Naive B cell (primary cell): ENCODE data around the gene ARNT2. TPM values are rescaled to one million over a fixed set of nuclear protein-coding genes. Genes with fewer than 3 reads are reported as not detected.
A peak's percentile ranks its signal among the peaks of the same experiment; 100 is the strongest.

Experiments
- ATAC-seq, 2 donors: fragments of 150-1000 bp; cut with Tn5 transposase; 2 replicates each; pipeline ENCODE4 v1.10.0; 2021; ENCODE audit warnings: low read depth in 2 of 2, mild to moderate bottlenecking in 2 of 2, moderate library complexity in 2 of 2
- DNase-seq: peaks from one replicate; pipeline ENCODE4 v3.0.0; 2022
- H3K27ac Mint-ChIP-seq, 6 donors: one replicate each; pipeline ENCODE4 v1.8.0; 2020 to 2022; ENCODE audit warnings: mild to moderate bottlenecking in 6 of 6, mixed read lengths in 6 of 6, moderate library complexity in 5 of 6, inconsistent platforms in 2 of 6
- H3K27me3 Mint-ChIP-seq, 3 donors: one replicate each; pipeline ENCODE4 v1.8.0; 2021 to 2022; ENCODE audit warnings: mixed read lengths in 3 of 3, mild to moderate bottlenecking in 1 of 3
- H3K36me3 Mint-ChIP-seq, 2 donors: one replicate each; pipeline ENCODE4 v1.8.0; 2020 to 2022; ENCODE audit warnings: mixed read lengths in 2 of 2, inconsistent platforms in 1 of 2, mild to moderate bottlenecking in 1 of 2
- H3K4me1 Mint-ChIP-seq, 3 donors: one replicate each; pipeline ENCODE4 v1.8.0; 2020 to 2022; ENCODE audit warnings: mixed read lengths in 3 of 3, inconsistent platforms in 1 of 3, mild to moderate bottlenecking in 1 of 3, moderate library complexity in 1 of 3
- H3K4me3 Mint-ChIP-seq, 8 donors: one replicate each; pipeline ENCODE4 v1.8.0; 2020 to 2022; ENCODE audit warnings: mild to moderate bottlenecking in 8 of 8, mixed read lengths in 8 of 8, moderate library complexity in 8 of 8, inconsistent platforms in 2 of 8
- H3K9me3 Mint-ChIP-seq, 7 donors: one replicate each; pipeline ENCODE4 v1.8.0; 2020 to 2022; ENCODE audit warnings: mixed read lengths in 7 of 7, mild to moderate bottlenecking in 5 of 7, inconsistent platforms in 2 of 7, moderate library complexity in 1 of 7
- polyA plus RNA-seq, 6 donors: library from polyadenylated mRNA; unstranded; fragments of 300-500 nt; fragmentation: Illumina TruSeq; gene quantifications; one replicate each; pipeline ENCODE4 v1.2.3, GENCODE V29; 2021; ENCODE audit warnings: low read depth in 6 of 6

ARNT2 gene
- polyA plus RNA-seq, 6 donors from 2014 or later = not detected

DNA sequence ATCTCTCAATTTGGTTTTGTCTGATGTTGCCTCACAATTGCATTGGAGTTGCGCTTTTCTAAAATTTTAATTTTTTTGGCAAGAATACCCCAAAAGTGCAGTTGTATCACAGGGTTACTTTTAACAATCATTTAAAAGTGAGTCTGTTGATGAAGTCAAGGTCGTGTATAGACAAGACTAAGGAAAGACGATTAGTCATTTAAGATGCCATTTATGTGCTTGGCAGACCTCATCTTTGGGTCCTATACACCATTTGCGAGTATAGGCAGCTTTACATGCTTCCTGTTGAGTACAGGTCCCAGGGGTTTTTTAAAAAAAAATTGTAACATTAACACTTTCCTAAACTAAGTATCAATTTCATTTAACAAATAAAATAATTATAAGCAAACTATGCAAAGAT is 12.5 kb downstream of the ARNT2 start:
- Mint-ChIP-seq H3K9me3 (peaks cover 0 to 2% (median 0%) of the 10 kb centered on the region in 7 donors), H3K4me1 (no peaks in the 10 kb centered on the region), H3K27me3 (peaks cover 18 to 45% (median 26%) of the 10 kb centered on the region in 3 donors), H3K27ac (no peak overlapping the region), H3K36me3 (no peaks in the 10 kb centered on the region), H3K4me3 (no peak overlapping the region)
- no peak for ATAC-seq
- no peak for DNase-seq

- H3K9me3 Mint-ChIP-seq = peaks cover 0 to 2% (median 0%) of the 10 kb centered on the region in 7 donors
- peaks cover 16 to 32% (median 23%) of the 10 kb centered on the region in 3 donors for H3K27me3 Mint-ChIP-seq
- no peak for DNase-seq
- H3K4me1 Mint-ChIP-seq = no peaks in the 10 kb centered on the region
- no peak overlapping the region for H3K4me3 Mint-ChIP-seq
- ATAC-seq = no peak
- H3K27ac Mint-ChIP-seq = no peak overlapping the region
- no peaks in the 10 kb centered on the region for H3K36me3 Mint-ChIP-seq
These were observed 14.8 kb downstream of the ARNT2 start for GRCh38 chr15:80418892-80419537.

- Mint-ChIP-seq H3K9me3 (peaks cover 0 to 2% (median 0%) of the 10 kb centered on the region in 7 donors), H3K36me3 (no peaks in the 10 kb centered on the region), H3K4me1 (no peaks in the 10 kb centered on the region), H3K27me3 (peaks cover 16 to 32% (median 23%) of the 10 kb centered on the region in 3 donors), H3K27ac (no peak overlapping the region), H3K4me3 (no peak overlapping the region)
- ATAC-seq (no peak), DNase-seq (no peak)
These were observed 15.4 kb downstream of the ARNT2 start for GRCh38 chr15:80419546-80419945.

DNA sequence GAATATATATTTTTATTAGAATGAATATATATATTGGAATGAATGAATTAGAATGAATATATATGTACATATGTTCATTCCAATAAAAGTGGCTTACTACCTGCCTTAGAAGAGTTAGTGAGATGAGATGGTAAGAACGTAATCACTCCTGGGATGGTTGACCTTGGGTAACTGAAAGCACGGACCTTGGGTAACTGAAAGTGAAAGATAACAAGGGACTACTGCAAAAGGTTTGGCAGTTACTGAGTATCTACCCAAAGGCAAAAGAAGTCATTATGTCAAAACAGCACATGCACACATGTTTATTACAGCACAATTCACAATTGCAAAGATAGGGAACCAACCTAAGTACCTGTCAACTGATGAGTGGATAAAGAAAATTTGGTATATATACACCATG is 16.5 kb downstream of the ARNT2 start:
- Mint-ChIP-seq H3K4me1 (no peaks in the 10 kb centered on the region), H3K4me3 (no peak overlapping the region), H3K36me3 (no peaks in the 10 kb centered on the region), H3K9me3 (peaks cover 0 to 2% (median 0%) of the 10 kb centered on the region in 7 donors), H3K27ac (no peak overlapping the region), H3K27me3 (peaks cover 12 to 24% (median 23%) of the 10 kb centered on the region in 3 donors)
- DNase-seq (no peak), ATAC-seq (no peak)

DNA sequence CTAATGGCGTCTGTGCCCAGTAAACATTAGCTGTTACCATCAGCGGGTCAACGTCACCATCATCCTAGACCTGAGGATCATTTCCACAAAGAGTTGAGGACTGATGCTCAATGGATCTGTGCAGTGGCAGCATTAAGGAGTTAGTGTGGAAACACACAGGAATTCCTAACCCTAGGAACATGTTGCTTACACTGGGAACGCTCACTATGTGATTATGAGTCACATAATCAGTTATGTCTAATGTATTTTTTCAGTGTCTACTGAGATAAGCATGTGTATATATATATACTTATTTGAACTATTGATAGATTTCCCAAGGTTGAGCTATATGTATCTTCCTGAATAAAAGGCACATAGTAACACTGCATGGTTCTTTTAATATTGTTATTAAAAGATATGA is 19.0 kb downstream of the ARNT2 start:
- DNase-seq (no peak), ATAC-seq (no peak)
- H3K27ac Mint-ChIP-seq = no peak overlapping the region
- no peak overlapping the region for H3K4me3 Mint-ChIP-seq
- H3K4me1 Mint-ChIP-seq = no peaks in the 10 kb centered on the region
- peaks cover 6 to 15% (median 14%) of the 10 kb centered on the region in 3 donors for H3K27me3 Mint-ChIP-seq
- no peaks in the 10 kb centered on the region for H3K36me3 Mint-ChIP-seq
- H3K9me3 Mint-ChIP-seq = peaks cover 0 to 2% (median 0%) of the 10 kb centered on the region in 7 donors

DNA sequence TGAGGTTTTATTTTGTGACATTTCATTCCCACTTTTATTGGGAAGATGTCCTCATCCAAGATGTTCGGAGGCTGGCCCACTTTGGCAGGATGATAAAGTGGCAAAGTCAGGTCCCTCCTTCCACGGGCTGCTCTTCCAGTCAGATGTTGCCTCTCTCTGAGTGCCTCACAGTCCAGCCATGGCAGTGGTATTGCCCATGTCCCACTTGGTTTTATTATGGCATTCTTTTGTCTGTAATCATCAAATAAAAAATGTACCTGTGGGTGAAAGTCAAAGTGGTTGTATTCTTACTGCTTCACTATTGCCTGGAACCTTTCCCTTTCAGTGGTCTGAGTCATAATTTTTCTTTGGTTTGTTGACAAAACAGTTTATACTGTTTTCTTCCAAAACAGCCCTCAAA is 20.2 kb downstream of the ARNT2 start:
- ATAC-seq (no peak), DNase-seq (no peak)
- H3K36me3 Mint-ChIP-seq = no peaks in the 10 kb centered on the region
- H3K27me3 Mint-ChIP-seq = peaks cover under 1 to 14% (median 12%) of the 10 kb centered on the region in 3 donors
- H3K9me3 Mint-ChIP-seq = peaks cover 0 to 2% (median 0%) of the 10 kb centered on the region in 7 donors
- no peaks in the 10 kb centered on the region for H3K4me1 Mint-ChIP-seq
- no peak overlapping the region for H3K27ac Mint-ChIP-seq
- H3K4me3 Mint-ChIP-seq = no peak overlapping the region

- ATAC-seq = no peak
- Mint-ChIP-seq H3K4me1 (no peaks in the 10 kb centered on the region), H3K27ac (no peak overlapping the region), H3K27me3 (peaks cover 10 to 25% (median 20%) of the 10 kb centered on the region in 3 donors), H3K4me3 (no peak overlapping the region), H3K9me3 (peaks cover 0 to 1% (median 0%) of the 10 kb centered on the region in 7 donors), H3K36me3 (no peaks in the 10 kb centered on the region)
- no peak for DNase-seq
These were observed 22.1 kb downstream of the ARNT2 start for GRCh38 chr15:80426316-80426715.

- Mint-ChIP-seq H3K27ac (no peak overlapping the region), H3K4me1 (no peaks in the 10 kb centered on the region), H3K4me3 (no peak overlapping the region), H3K36me3 (no peaks in the 10 kb centered on the region), H3K27me3 (peaks cover 13 to 30% (median 22%) of the 10 kb centered on the region in 3 donors), H3K9me3 (no peaks in the 10 kb centered on the region)
- ATAC-seq (no peak), DNase-seq (no peak)
These were observed 25.8 kb downstream of the ARNT2 start for GRCh38 chr15:80429964-80430363.

GRCh38 chr15:80431635-80432344 is 27.6 kb downstream of the ARNT2 start:
- no peaks in the 10 kb centered on the region for H3K4me1 Mint-ChIP-seq
- H3K27ac Mint-ChIP-seq = no peak overlapping the region
- DNase-seq (no peak), ATAC-seq (no peak)
- H3K4me3 Mint-ChIP-seq = no peak overlapping the region
- no peaks in the 10 kb centered on the region for H3K36me3 Mint-ChIP-seq
- H3K9me3 Mint-ChIP-seq = no peaks in the 10 kb centered on the region
- peaks cover 7 to 30% (median 30%) of the 10 kb centered on the region in 3 donors for H3K27me3 Mint-ChIP-seq

GRCh38 chr15:80432345-80432702 is 28.1 kb downstream of the ARNT2 start:
- H3K9me3 Mint-ChIP-seq = no peaks in the 10 kb centered on the region

GRCh38 chr15:80433836-80434235 is 29.7 kb downstream of the ARNT2 start:
- ATAC-seq = no peak
- H3K4me1 Mint-ChIP-seq = no peaks in the 10 kb centered on the region
- no peaks in the 10 kb centered on the region for H3K9me3 Mint-ChIP-seq
- H3K27me3 Mint-ChIP-seq = peaks cover 7 to 39% (median 38%) of the 10 kb centered on the region in 3 donors
- no peaks in the 10 kb centered on the region for H3K36me3 Mint-ChIP-seq
- no peak for DNase-seq
- H3K4me3 Mint-ChIP-seq = no peak overlapping the region
- no peak overlapping the region for H3K27ac Mint-ChIP-seq

More at GRCh38 chr15:80432345-80432702, 28.1 kb downstream of the ARNT2 start:
- no peaks in the 10 kb centered on the region for H3K36me3 Mint-ChIP-seq
- peaks cover 7 to 36% (median 36%) of the 10 kb centered on the region in 3 donors for H3K27me3 Mint-ChIP-seq
- DNase-seq (no peak), ATAC-seq (no peak)
- no peaks in the 10 kb centered on the region for H3K4me1 Mint-ChIP-seq
- no peak overlapping the region for H3K4me3 Mint-ChIP-seq
- H3K27ac Mint-ChIP-seq = no peak overlapping the region

DNA sequence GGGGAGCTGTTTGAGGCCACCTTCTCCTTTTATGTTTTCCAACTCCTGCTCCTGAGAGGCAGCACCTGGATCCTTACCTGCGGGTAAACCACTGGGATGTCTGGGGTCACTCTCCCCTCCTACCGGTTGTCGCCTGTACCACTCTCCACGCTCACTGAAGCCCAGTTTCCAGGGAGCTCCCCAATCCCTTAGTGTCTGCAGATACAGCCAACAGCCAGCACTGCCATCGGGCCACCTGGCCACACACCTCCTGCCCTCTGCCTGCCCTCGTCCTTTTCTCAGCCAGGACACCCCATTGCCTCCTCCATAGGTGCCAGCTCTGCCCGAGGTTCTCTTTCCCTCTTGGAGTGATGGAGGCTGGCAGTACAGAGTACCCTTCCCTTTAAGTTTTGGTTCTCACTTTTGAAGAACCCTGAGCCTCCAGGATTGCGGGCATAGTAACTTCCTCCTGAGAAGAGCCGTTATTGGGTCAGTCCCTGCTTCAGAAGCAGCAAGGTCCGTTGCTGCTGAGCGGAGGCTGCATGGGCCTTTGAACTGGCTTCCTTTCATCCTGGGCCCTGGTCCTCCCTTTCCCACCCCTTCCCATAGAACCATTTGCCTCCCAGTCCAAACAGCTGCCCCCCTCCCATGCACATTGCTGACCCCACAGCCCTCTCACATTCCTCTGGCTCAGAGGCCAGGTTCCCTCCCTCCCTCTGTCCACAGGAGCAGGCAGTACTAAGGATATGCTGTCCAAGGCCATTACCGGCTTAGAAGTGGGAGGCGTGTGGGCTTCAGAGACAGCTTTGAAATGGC is 30.9 kb downstream of the ARNT2 start:
- Mint-ChIP-seq H3K4me1 (no peaks in the 10 kb centered on the region), H3K9me3 (no peaks in the 10 kb centered on the region), H3K27me3 (peaks cover 12 to 34% (median 31%) of the 10 kb centered on the region in 3 donors), H3K27ac (no peak overlapping the region), H3K36me3 (no peaks in the 10 kb centered on the region), H3K4me3 (peak overlapping the region in 1 of 8 donors; percentile 45)
- DNase-seq (no peak), ATAC-seq (no peak)

- Mint-ChIP-seq H3K27ac (no peak overlapping the region), H3K36me3 (no peaks in the 10 kb centered on the region), H3K4me1 (no peaks in the 10 kb centered on the region), H3K4me3 (no peak overlapping the region), H3K27me3 (peaks cover 12 to 29% (median 24%) of the 10 kb centered on the region in 3 donors), H3K9me3 (no peaks in the 10 kb centered on the region)
- ATAC-seq (no peak), DNase-seq (no peak)
These were observed 32.5 kb downstream of the ARNT2 start for GRCh38 chr15:80436511-80437307.
